ENCODE results near the gene ZDHHC12. TPM values are rescaled to one million over a fixed set of nuclear protein-coding genes. Genes with fewer than 3 reads are reported as not detected.

Gene ZDHHC12
- total RNA-seq, 3 donors from 2014 or later (not counting 1 experiment from before 2014, with no cell fraction given): 26.1 to 37.1 (median 28.6) TPM

DNA sequence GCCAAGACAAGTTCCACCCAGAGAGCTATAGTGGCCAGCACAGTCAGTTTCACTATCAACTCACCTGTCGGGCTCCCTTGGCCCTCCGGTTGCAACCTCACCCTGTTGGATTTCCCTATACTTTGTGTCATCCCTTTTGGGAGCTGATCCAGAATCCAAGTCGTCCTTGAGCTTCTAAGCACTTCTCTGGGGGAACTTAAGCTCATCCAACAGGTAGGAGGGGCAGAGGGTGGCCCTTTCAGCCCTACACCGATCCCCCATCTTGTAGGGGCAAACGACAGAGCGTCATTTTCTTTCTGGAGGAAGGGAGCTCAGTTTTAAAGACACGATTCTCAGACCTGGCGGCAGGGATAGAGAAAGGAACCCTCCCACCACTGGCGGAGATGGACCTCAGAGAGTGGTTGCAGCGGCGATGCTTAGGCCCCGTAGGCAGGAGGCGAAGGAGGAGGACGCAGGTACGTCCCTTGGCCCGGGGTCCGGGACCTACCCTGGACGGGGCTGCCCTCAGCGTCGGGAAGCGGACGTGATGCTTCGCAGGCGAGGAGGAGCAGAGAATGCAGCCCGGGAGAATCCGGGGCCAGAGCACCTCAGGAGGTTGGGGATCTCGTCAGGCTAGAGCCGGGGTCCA lies 47.3 kb upstream of the ZDHHC12 start:
- H3K4me1 Mint-ChIP-seq: peaks cover 28 to 34% of the 10 kb centered on the region in 2 donors
- peaks cover 25% of the 10 kb centered on the region for H3K4me1 ChIP-seq (ENCODE audit: control insufficient read depth, insufficient read depth, low read length)
- H3K27me3 Mint-ChIP-seq (ENCODE audit: low read depth in 2 of 2): peaks cover 0 to 5% of the 10 kb centered on the region in 2 donors
- intact Hi-C loops (cut with micrococcal nuclease): loop anchor here (1.0 to 5.0 kb wide), 2 partner anchors 16 to 49 kb away; partner anchors contain the start of genes TBC1D13 and ZDHHC12
- peak overlapping the region; percentile 97 for H3K4me3 Mint-ChIP-seq
- H3K36me3 ChIP-seq (ENCODE audit: control insufficient read depth, insufficient read depth, low read length): no peaks in the 10 kb centered on the region
- ATAC-seq (peak; percentile 20 to 43 (median 22)), DNase-seq (peak in 1 of 2 donors; percentile 55)
- peaks cover 3% of the 10 kb centered on the region for H3K9me3 ChIP-seq (ENCODE audit: control insufficient read depth, insufficient read depth, low read length)
- H3K27ac Mint-ChIP-seq: peak overlapping the region; percentile 92 to 99
- TF ChIP-seq, protein P1, sequence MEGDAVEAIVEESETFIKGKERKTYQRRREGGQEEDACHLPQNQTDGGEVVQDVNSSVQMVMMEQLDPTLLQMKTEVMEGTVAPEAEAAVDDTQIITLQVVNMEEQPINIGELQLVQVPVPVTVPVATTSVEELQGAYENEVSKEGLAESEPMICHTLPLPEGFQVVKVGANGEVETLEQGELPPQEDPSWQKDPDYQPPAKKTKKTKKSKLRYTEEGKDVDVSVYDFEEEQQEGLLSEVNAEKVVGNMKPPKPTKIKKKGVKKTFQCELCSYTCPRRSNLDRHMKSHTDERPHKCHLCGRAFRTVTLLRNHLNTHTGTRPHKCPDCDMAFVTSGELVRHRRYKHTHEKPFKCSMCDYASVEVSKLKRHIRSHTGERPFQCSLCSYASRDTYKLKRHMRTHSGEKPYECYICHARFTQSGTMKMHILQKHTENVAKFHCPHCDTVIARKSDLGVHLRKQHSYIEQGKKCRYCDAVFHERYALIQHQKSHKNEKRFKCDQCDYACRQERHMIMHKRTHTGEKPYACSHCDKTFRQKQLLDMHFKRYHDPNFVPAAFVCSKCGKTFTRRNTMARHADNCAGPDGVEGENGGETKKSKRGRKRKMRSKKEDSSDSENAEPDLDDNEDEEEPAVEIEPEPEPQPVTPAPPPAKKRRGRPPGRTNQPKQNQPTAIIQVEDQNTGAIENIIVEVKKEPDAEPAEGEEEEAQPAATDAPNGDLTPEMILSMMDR (IDR thresholded peaks at IDR 0.05): no peak
- H3K36me3 Mint-ChIP-seq: no peaks in the 10 kb centered on the region
- H3K9me3 Mint-ChIP-seq: peaks cover 0 to 5% of the 10 kb centered on the region in 2 donors
- peak overlapping the region; percentile 99 for H3K4me3 ChIP-seq (ENCODE audit: low read length)
- no peaks in the 10 kb centered on the region for H3K27me3 ChIP-seq (ENCODE audit: control insufficient read depth, insufficient read depth, low read length)
- H3K27ac ChIP-seq (ENCODE audit: low read length): peak overlapping the region; percentile 95
- 1% methylated on average over 28 of the region's 28 CpGs for WGBS (ENCODE audit: insufficient coverage)

DNA sequence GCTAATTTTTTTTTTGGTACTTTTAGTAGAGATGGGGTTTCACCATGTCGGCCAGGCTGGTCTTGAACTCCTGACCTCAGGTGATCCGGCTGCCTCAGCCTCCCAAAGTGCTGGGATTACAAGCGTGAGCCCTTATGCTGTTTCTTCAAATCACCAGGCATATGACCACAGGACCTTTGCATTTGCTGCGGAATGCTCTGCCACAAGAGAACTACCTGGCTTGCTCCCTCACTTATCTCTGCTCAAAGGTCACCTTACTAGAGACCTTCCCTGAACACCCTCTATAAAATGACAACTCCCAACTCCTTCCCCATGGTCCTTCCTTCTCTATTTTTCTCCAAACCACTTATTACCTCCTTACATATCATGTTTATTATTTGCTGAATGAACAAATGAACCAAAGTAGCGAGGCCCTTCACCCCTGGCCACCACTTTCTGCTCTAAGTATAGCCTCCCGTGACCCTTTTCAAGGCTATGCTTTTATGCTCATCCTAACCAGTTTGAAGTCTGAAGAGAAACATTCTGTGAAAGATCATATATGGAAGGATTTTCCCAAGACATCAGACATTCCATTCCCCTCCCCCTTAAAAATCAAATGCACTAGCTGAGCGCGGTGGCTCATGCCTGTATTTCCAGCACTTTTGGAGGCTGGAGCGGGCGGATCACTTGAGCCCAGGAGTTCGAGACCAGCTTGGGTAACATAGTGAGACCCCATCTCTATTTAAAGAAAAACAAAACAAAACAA lies 46.5 kb upstream of the ZDHHC12 start:
- Mint-ChIP-seq H3K27ac (peak overlapping the region; percentile 92 to 99), H3K36me3 (no peaks in the 10 kb centered on the region), H3K4me3 (peak overlapping the region; percentile 97), H3K9me3 (peaks cover 0 to 5% of the 10 kb centered on the region in 2 donors), H3K27me3 (ENCODE audit: low read depth in 2 of 2) (peaks cover 0 to 5% of the 10 kb centered on the region in 2 donors), H3K4me1 (peaks cover 28 to 38% of the 10 kb centered on the region in 2 donors)
- no peaks in the 10 kb centered on the region for H3K9me3 ChIP-seq (ENCODE audit: control insufficient read depth, insufficient read depth, low read length)
- peak overlapping the region; percentile 99 for H3K4me3 ChIP-seq (ENCODE audit: low read length)
- 87% methylated on average over 11 of the region's 11 CpGs for WGBS (ENCODE audit: insufficient coverage)
- intact Hi-C loops (cut with micrococcal nuclease): loop anchor here (1.0 to 5.0 kb wide), 2 partner anchors 17 to 48 kb away; partner anchors contain the start of genes TBC1D13 and ZDHHC12
- ATAC-seq: no peak
- H3K36me3 ChIP-seq (ENCODE audit: control insufficient read depth, insufficient read depth, low read length): no peaks in the 10 kb centered on the region
- H3K27me3 ChIP-seq (ENCODE audit: control insufficient read depth, insufficient read depth, low read length): no peaks in the 10 kb centered on the region
- peaks cover 25% of the 10 kb centered on the region for H3K4me1 ChIP-seq (ENCODE audit: control insufficient read depth, insufficient read depth, low read length)
- DNase-seq: no peak
- TF ChIP-seq, protein P1 (IDR thresholded peaks at IDR 0.05): no peak
- H3K27ac ChIP-seq (ENCODE audit: low read length): peak overlapping the region; percentile 95

DNA sequence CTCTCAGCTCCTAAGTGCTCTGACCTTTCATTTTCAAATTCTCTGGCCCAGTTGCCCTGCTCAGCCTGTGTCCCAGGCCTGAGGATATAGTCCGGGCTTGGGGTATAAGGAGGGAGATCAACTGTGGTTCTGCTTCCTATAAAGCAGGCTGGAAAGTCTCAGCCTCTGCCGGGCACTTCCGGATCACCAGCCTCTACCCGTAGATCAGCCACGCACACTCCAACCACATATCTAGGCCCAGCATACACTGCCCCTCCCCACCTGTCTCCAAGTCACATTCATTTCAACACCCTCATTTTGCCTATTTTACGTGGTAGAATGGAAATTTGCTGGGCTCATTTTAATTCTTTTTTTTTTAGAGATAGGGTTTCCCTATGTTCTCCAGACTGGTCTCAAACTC lies 44.7 kb upstream of the ZDHHC12 start:
- Mint-ChIP-seq H3K4me1 (peaks cover 28 to 55% of the 10 kb centered on the region in 2 donors), H3K4me3 (no peak overlapping the region), H3K27ac (peak overlapping the region; percentile 92 to 99), H3K36me3 (no peaks in the 10 kb centered on the region), H3K27me3 (ENCODE audit: low read depth in 2 of 2) (no peaks in the 10 kb centered on the region), H3K9me3 (no peaks in the 10 kb centered on the region)
- WGBS (ENCODE audit: insufficient coverage): 88% methylated on average over 5 of the region's 6 CpGs
- DNase-seq (peak in 1 of 2 donors; percentile 2), ATAC-seq (no peak)
- Histone ChIP-seq H3K27me3 (ENCODE audit: control insufficient read depth, insufficient read depth, low read length) (no peaks in the 10 kb centered on the region), H3K9me3 (ENCODE audit: control insufficient read depth, insufficient read depth, low read length) (no peaks in the 10 kb centered on the region), H3K4me1 (ENCODE audit: control insufficient read depth, insufficient read depth, low read length) (peaks cover 25% of the 10 kb centered on the region), H3K27ac (ENCODE audit: low read length) (no peak overlapping the region), H3K4me3 (ENCODE audit: low read length) (no peak overlapping the region), H3K36me3 (ENCODE audit: control insufficient read depth, insufficient read depth, low read length) (no peaks in the 10 kb centered on the region)
- TF ChIP-seq, protein P1 (IDR thresholded peaks at IDR 0.05): no peak
- intact Hi-C loops (cut with micrococcal nuclease): no loop called here
